GM18861 (cell line): ENCODE data around the gene ABCA7.

ENCODE experiments used
- ATAC-seq: cut with Tn5 transposase; IDR thresholded peaks from one replicate; pipeline ENCODE4 v1.9.1; 2021; ENCODE audit not compliant: unreplicated experiment

Gene ABCA7

DNA sequence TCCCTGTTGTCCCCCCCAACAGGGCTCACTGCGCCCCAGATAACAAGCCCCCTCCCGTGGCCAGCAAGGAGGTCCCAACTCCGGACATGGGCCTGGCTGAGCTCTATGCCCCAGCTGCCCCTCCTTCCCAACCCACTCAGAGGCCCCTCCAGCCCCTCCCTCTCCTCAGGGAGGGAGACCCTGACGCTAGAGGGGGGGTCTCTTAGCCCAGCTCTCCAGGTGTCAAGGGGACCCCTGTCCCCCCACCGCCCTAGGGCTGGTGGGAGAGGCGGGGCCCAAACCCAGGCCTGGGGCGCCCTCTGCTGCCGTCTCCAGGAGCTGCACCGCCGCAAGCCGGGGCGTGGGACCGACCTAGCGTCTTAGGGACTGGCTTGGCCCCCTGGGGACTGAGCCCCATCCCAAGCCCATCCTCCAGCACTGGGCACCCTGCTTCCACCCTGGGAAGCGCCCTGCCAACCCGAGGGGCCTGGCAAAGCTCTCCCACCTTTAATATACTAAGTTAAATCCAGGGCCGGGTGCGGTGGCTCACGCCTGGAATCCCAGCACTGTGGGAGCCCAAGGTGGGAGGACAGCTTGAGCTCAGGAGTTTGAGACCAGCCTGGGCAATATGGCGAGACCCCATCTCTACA, 38.3 kb upstream of the ABCA7 start:
- ATAC-seq: no peak

DNA sequence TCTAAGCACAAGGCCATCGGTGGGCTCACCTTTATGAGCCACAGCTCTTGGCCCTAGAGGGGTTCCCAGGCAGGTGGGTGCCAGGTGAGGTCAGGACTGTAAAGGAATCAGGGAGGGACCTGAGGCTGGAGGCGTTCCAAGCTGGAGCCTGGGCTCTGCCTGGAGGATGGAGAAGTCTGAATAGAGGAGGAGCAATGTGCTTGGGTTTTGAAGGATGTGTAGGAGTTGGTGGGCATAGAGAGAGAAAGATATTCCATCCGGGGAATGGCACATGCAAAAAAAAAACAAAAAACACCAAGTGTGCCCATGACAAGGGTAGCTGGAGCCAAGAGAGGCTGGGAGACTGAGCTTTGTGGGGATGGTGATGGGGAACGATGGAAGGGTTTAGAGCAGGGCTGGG, 37.3 kb upstream of the ABCA7 start:
- no peak for ATAC-seq

DNA sequence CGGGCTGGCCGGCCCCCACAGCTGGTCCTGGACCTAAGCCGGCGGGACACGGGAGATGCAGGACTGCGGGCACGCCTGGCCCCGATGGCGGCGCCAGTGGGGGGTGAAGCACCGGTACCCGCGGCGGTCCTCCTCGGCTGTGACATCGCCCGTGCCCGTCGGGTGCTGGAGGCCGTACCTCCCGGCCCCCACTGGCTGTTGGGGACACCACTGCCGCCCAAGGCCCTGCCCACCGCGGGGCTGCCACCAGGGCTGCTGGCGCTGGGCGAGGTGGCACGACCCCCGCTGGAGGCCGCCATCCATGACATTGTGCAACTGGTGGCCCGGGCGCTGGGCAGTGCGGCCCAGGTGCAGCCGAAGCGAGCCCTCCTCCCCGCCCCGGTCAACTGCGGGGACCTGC, 36.6 kb upstream of the ABCA7 start:
- no peak for ATAC-seq

DNA sequence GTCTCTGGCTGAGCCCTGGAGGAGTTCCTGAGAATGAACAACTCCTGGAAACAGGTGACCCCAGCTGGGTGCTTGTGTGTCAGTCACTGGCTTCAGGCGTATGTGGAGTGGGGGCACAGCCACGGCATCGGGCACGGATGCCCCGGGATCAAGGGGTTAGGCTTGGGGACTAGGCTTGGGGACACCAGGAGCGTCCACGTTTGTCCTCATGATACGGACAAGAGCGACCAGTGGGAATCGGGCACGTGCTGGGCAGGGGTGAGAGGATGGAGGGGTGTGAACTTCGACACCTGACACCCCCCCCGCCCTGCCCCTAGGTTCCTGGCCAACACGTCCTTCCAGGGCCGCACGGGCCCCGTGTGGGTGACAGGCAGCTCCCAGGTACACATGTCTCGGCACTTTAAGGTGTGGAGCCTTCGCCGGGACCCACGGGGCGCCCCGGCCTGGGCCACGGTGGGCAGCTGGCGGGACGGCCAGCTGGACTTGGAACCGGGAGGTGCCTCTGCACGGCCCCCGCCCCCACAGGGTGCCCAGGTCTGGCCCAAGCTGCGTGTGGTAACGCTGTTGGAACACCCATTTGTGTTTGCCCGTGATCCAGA, 35.6 kb upstream of the ABCA7 start:
- ATAC-seq: no peak

DNA sequence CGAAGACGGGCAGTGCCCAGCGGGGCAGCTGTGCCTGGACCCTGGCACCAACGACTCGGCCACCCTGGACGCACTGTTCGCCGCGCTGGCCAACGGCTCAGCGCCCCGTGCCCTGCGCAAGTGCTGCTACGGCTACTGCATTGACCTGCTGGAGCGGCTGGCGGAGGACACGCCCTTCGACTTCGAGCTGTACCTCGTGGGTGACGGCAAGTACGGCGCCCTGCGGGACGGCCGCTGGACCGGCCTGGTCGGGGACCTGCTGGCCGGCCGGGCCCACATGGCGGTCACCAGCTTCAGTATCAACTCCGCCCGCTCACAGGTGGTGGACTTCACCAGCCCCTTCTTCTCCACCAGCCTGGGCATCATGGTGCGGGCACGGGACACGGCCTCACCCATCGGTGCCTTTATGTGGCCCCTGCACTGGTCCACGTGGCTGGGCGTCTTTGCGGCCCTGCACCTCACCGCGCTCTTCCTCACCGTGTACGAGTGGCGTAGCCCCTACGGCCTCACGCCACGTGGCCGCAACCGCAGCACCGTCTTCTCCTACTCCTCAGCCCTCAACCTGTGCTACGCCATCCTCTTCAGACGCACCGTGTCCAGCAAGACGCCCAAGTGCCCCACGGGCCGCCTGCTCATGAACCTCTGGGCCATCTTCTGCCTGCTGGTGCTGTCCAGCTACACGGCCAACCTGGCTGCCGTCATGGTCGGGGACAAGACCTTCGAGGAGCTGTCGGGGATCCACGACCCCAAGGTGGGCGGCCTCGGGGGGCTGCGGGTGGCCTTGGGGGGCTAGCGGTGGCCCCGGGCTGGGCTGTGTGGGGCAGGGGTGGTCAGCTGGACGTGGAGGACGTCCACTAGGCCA, 34.9 kb upstream of the ABCA7 start:
- no peak for ATAC-seq

DNA sequence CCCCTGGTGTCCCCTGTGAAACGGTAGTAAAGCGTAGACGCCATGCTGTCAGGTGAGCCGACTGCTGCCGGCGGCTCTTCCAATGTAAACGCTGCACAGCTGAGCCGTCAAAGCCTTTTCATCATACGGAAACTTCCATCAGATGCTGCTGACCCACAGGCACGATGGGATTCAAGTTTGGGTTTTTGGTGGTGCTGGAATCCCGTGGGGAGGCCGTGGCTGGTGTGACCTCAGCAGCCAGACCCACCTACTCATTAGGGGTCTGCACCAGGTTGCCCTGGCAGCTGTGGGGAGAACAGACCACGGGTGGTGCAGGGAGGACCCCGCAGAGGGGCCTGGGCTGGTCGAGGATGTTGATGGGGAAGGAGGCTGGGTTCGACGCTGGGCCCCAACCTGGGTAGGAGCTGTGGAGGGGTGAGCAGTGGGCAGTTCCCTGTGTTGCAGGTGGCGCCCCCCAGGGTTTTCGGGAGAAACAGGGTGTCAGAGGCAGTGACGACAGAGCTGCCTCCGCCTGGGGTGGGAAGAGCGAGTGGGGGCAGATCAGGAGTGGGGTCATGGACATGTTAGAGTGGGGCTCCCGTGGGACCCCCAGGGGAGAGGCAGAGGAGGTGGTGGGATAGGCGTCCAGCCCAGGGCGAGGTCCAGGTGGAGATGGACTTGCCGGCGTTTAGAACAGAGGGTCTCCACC, 33.1 kb upstream of the ABCA7 start:
- no peak for ATAC-seq

DNA sequence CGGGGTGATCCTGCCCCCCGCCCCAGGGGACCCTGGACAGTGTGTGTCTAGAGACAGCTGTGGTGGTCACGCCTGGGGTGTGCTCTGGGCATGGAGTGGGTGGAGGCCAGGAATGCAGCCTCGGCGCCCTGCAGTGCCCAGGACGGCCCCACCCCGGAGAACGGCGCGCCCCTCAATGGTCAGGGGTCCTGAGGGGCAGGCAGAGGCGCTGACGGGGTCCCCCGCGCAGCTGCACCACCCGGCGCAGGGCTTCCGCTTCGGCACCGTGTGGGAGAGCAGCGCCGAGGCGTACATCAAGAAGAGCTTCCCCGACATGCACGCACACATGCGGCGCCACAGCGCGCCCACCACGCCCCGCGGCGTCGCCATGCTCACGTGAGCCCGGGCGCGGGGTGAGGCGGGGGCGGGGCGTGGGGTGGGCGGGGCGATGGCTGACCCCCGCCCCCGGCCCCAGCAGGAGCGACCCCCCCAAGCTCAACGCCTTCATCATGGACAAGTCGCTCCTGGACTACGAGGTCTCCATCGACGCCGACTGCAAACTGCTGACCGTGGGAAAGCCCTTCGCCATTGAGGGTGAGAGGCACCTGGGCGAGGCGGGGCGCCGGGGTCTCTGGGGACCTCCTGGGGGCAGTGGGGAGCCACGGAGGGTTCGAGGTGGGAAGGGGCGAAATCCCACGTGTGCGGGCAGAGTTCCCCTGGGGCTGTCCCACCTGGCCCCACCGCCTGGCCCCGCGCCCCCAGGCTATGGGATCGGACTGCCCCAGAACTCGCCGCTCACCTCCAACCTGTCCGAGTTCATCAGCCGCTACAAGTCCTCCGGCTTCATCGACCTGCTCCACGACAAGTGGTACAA, 32.3 kb upstream of the ABCA7 start:
- ATAC-seq: no peak

DNA sequence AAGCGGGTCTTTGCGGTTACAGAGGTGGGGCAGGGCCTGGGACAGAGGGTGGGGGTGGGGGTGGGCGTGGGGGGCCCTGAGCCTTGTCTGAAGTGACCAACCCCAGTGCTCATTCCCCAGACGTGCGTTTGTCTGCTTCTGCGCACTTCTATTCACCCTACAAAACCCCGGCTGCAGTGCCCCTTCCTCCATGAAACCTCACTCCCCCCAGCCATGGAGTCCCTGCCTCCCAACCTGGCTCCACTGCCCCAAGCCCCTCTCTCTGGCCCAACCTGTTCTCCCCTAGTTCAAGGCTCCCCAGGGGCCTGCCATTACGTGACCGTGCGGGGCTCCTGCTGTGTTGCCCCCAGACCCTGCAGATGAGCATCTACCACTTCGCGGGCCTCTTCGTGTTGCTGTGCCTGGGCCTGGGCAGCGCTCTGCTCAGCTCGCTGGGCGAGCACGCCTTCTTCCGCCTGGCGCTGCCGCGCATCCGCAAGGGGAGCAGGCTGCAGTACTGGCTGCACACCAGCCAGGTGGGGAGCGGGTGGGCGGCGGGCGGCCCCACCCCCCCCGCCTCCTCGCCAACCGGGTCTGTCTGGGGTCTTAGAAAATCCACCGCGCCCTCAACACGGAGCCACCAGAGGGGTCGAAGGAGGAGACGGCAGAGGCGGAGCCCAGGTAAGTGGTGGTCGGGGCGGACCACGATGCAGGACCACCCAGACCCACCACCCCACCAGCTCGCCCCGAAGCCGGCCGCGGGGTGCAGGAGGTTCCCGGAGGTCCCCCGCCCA, 31.5 kb upstream of the ABCA7 start:
- no peak for ATAC-seq

DNA sequence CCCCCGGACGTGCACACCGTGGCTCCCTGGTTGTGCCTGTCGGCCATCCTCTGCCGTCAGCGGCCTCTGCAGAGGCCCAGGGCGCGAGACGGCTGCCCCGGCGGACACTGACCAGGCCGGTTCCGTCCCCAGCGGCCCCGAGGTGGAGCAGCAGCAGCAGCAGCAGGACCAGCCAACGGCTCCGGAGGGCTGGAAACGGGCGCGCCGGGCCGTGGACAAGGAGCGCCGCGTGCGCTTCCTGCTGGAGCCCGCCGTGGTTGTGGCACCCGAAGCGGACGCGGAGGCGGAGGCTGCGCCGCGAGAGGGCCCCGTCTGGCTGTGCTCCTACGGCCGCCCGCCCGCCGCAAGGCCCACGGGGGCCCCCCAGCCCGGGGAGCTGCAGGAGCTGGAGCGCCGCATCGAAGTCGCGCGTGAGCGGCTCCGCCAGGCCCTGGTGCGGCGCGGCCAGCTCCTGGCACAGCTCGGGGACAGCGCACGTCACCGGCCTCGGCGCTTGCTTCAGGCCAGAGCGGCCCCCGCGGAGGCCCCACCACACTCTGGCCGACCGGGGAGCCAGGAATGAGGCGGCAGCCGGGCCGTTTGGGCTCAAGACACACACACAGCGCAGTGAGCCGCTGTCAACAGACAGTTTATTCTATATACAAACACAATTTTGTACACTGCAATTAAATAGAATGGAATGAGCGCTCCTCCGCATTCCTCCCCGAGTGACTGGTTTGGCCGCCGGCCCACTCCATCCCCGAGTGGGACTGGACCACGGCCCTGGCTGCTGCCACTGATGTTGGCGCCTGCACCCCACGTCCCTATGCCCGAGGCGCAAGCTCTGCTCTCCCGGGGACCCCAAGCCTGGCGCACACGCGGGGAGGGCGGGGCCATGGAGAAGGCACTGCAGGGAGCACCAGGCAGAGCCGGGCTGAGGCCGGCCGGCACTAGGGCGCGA, 30.6 kb upstream of the ABCA7 start:
- no peak for ATAC-seq

DNA sequence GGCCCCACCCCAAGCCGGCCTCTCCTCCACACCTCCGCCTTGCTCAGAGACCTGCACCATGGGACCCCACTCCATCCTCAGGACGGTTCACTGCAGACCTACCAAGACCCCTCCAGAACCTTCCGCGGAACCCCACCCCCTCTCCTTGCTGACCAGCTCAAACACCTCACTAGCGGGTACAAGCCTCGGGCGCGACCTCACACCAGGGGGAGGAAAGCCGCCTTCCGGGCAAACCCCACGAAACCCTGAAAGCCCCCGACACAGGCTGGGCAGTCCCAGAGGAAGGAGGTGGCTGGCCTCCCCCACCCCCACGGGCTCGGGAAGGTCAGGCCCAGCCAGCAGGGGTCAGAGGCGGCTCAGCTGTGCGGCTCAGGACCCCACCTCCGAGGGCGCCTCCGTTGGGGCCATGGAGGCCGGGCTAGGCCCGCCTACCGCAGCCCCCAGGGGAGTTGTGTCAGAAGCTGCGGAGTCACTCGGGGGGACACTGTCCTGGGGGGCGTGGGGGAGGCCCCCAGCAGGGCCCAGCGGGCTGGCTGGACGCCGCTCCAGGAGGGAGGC, 29.8 kb upstream of the ABCA7 start:
- no peak for ATAC-seq

DNA sequence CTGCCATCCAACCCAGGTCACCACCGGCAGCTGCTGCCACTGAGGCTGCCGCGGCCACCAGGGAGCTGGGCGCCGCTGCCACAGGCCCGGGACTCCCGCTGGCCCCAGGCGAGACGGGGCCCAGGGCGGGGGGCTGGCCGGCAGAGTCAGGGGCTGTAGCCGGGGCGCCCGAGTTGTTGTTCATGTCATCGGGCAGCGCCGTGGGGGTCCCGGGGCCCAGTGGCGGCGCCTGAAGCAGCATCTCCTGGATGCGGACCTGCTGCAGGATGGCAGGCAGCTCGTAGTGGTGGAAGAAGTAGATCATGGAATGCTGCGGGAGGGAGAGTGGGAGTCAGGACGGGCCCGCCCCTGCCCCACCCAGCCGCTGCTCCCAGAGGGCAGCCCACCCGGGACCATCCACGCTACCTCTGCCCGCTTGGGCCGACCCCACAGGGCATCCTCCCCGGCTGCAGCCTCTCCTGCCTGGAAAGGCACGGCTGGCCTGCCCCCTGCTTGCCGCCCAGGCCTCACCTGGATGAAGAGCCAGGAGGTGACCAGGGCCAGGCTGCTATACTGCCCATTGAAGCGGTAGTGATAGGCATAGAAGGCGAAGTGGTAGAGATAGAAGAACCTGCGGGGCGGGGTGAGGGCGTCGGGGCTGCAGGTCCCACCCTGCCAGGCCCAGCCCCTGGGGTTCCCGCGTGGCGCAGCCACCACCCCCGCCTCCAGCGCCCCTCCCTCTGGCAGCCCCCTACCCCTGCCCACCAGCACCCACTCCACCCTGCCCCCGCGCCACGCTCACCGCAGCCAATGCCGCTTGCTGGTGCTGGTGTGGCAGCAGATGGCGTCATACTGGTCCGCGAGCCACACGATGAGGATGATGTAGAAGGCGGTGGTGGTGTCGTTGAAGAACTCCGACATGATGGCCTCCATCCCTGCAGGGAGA, 29.1 kb upstream of the ABCA7 start:
- no peak for ATAC-seq

DNA sequence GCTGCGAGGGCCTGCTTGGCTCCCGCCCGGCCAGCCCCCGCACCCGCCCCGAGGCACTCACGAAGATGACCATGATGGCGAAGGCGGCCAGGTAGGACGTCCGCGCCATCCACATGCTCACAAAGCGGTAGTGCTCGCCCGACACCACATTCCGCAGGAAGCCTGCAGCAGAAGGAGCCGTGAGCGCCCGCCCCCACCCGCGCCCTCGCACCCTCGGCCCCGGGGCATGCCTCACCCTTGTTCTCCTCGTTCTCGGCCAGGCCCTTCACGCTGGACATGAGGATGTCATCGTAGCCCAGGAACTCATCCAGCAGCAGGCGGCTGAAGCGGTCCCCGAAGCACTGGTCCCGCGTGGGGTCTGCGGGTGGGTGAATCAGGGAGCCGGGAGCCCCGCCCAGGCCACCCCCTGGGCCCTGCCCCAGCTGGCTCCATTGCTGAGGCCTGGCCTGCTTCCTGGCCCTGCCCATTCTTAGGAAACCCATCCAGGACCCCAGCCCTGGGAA, 28.0 kb upstream of the ABCA7 start:
- no peak for ATAC-seq

DNA sequence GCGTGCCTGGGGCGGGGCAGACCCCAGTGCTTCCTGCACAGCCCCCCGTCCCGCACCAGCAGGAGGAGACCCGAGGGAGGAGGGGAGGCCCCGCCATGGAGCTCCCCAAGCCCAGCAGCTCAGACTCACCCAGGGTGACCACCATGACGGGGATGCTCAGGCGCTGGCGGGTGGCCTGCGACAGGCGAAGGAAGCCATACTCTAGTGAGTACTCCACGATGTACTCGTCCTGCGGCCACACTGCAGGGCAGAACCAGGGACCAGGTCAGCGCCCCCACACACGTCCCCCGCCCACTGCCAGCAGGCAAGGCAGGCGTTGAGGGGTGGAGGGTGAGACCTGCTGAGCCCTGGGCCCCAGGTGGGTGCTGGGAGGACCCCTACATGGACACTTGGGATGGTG, 27.6 kb upstream of the ABCA7 start:
- ATAC-seq: no peak

DNA sequence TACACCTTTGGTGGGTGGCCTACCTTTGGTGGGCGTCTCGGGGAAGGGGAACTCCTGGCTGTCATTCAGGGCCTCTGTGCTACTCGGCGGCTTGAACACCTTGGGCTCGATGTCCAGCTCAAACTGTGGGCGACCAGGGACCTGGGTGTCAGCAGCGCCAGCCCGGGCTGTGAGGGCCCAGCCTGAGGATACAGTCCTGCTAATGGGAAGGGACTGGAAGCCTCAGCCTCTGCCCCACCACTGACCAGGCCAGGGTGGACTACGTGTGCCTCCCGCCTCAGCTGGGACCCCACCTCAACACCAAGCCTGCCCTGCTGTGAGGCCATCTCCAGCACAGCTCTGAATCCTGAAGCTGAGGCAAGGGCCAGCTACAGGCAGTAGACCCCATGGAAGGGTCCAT, 26.7 kb upstream of the ABCA7 start:
- no peak for ATAC-seq

DNA sequence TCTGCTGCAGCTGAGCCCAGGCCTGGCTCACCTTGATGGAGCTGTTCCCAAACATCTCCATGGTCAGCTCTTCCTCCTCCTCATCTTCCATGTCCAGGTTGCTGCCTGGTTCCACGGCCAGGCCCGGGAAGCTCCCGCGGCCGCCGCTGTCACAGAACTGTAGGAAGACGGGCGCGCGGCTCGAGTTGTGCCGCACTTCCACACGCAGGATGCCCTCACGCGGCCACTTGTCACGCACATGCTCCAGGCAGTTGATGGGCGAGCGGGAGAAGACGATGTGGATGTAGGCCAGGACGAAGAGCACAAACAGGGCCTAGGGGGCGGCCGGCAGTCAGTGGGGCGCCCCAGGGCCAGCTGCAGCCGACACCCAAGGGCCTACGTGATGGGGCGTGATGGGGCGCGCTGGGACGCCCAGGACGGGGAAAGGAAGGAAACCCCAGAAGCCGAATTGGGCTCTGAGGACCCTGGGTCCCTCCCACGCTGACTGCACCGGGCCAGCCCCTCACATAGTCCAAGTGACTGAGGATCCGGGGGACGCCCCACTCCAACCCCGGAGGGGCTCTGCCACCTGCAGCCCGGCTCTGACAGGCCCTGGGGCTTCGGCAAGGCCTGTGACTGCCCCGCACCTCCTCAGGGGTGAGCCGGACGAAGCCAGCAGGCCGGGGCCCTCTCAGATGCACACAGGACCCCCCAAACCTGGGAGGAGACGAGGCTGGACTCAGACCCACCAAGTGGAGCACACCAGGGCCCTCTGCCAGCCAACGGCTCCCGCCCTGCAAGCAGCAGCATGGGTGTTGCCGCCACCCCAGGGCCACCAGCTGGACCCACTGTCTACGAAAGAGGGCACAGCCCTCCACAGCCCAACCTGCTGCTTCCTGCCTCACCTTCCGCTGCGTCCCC, 25.5 kb upstream of the ABCA7 start:
- ATAC-seq: no peak

DNA sequence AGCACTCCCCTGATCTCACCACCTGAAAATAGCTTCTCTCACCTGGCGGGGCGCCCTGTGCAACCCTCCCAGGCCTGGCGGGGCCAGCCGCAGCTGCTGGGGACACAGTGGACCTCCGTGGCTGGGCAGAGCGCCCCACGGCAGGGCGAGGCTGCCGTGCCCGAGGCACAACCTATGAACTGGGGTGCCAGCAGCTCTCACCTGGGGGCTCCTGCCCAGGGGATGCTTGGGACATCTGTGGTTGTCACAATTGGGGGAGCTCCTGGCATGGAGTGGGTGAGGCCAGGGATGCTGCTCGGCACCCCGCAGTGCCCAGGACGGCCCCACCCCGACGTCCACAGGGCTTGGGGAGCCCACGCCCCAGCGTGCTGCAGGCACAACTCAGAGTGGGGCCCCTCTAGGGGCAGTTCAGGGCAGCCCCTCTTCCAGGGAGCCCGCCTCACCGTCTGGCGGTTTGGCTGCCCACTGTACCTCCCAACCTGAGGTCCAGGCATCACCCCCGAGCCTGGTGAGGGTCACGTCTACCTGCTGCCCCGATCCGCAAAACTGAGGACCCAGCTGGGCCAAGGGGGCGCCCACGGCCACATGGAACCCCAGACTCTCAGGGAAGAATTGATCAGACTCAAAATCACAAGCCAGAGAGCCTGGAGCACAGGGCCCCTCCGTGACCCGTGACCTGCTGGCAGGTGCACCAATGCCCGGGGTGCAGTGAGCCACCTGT, 24.7 kb upstream of the ABCA7 start:
- no peak for ATAC-seq
